B cell (primary cell): ENCODE results near the gene RFX3. TPM values are rescaled to one million over a fixed set of nuclear protein-coding genes. Genes with fewer than 3 reads are reported as not detected.

Experiments used
- ATAC-seq: fragments of 200-7000 bp; cut with Tn5 transposase; one replicate; pipeline ENCODE4 v1.10.0; 2021; ENCODE audit warnings: low read depth, mild to moderate bottlenecking, moderate number of reproducible peaks, moderate library complexity
- CTCF ChIA-PET: fragments of 350-600 bp; sonication (Branson Sonifier 250); formaldehyde crosslinking; loops from one replicate; lab custom pipeline; 2021; ENCODE audit warnings: antibody characterized with exemption, inconsistent platforms; lab: Charles Lee
- POLR2A ChIA-PET: fragments of 350-600 bp; sonication (Branson Sonifier 250); formaldehyde crosslinking; loops from one replicate; lab custom pipeline; 2021; ENCODE audit warnings: antibody characterized with exemption; lab: Charles Lee
- DNase-seq: peaks from one replicate; pipeline ENCODE4 v3.0.0; 2013
- H2AFZ ChIP-seq: 2 replicates; pipeline ENCODE4 v1.6.1; 2012; ENCODE audit warnings: mild to moderate bottlenecking, low read depth, low read length; ENCODE audit not compliant: insufficient read depth, poor library complexity, severe bottlenecking
- H3K27ac ChIP-seq, 2 donors: 1 replicate in 1 of 2; 2 replicates in 1 of 2; pipeline ENCODE4 v1.5.1; 2012 to 2013; ENCODE audit warnings: low read length in 2 of 2, mild to moderate bottlenecking in 2 of 2, moderate library complexity in 1 of 2
- H3K27me3 ChIP-seq, 4 experiments: fragments of 200-600 bp in 1 of 4; sonication (generic) in 1 of 4; replicated peaks in 1 of 4; 1 replicate in 2 of 4; 2 replicates in 2 of 4; pipeline versions ENCODE4 v1.6.1 to v1.7.0; 2013 to 2016; ENCODE audit warnings: low read length in 3 of 4, mild to moderate bottlenecking in 2 of 4, mixed read lengths in 1 of 4, moderate library complexity in 1 of 4; ENCODE audit not compliant: insufficient read depth in 4 of 4, control insufficient read depth in 3 of 4; ENCODE audit errors: control extremely low read depth in 1 of 4
- H3K36me3 ChIP-seq, 2 experiments: replicated peaks in 1 of 2; 1 replicate in 1 of 2; 2 replicates in 1 of 2; pipeline versions ENCODE4 v1.6.1 to v1.7.1; 2013; ENCODE audit warnings: low read length in 1 of 2; ENCODE audit not compliant: insufficient read depth in 2 of 2, control insufficient read depth in 1 of 2; ENCODE audit errors: control extremely low read depth in 1 of 2, extremely low read depth in 1 of 2
- H3K4me1 ChIP-seq, 2 donors: fragments of 200-600 bp in 1 of 2; sonication (generic) in 1 of 2; 1 replicate in 1 of 2; 2 replicates in 1 of 2; pipeline versions ENCODE4 v1.5.1 to v1.6.1; 2013 to 2017; ENCODE audit warnings: low read length in 2 of 2; ENCODE audit not compliant: control insufficient read depth in 2 of 2, insufficient read depth in 2 of 2
- H3K4me2 ChIP-seq: replicated peaks from 2 replicates; pipeline ENCODE3; 2012; ENCODE audit warnings: mild to moderate bottlenecking, low read depth, low read length; ENCODE audit not compliant: poor library complexity, severe bottlenecking
- H3K4me3 ChIP-seq, 5 experiments: fragments of 200-600 bp in 1 of 5; sonication (generic) in 1 of 5; 1 replicate in 3 of 5; 2 replicates in 2 of 5; pipeline versions ENCODE4 v1.5.1 to v1.7.0; 2011 to 2016; ENCODE audit warnings: low read length in 4 of 5, mild to moderate bottlenecking in 4 of 5, low read depth in 2 of 5, control low read depth in 1 of 5, moderate library complexity in 1 of 5; ENCODE audit not compliant: insufficient read depth in 1 of 5; ENCODE audit errors: control extremely low read depth in 1 of 5, extremely low read depth in 1 of 5
- H3K79me2 ChIP-seq: fragments of 200-600 bp; sonication (generic); one replicate; pipeline ENCODE4 v1.6.0; 2016; ENCODE audit warnings: low read length; ENCODE audit not compliant: control insufficient read depth, insufficient read depth
- H3K9ac ChIP-seq: fragments of 200-600 bp; sonication (generic); 2 replicates; pipeline ENCODE4 v1.6.1; 2017; ENCODE audit warnings: mild to moderate bottlenecking, low read length, moderate library complexity
- H3K9me3 ChIP-seq, 3 donors: one replicate each; pipeline versions ENCODE4 v1.6.1 to v1.7.1; 2013; ENCODE audit warnings: low read length in 2 of 3; ENCODE audit not compliant: control insufficient read depth in 2 of 3, insufficient read depth in 1 of 3; ENCODE audit errors: control extremely low read depth in 1 of 3
- H4K20me1 ChIP-seq: 2 replicates; pipeline ENCODE4 v1.6.0; 2012; ENCODE audit warnings: mild to moderate bottlenecking, low read length; ENCODE audit not compliant: insufficient read depth, control insufficient read depth, poor library complexity, severe bottlenecking
- H3K27ac Mint-ChIP-seq: one replicate; pipeline ENCODE4 v1.8.0; 2021; ENCODE audit warnings: mixed read lengths
- H3K27me3 Mint-ChIP-seq: one replicate; pipeline ENCODE4 v1.8.0; 2021; ENCODE audit warnings: mixed read lengths
- H3K4me1 Mint-ChIP-seq: one replicate; pipeline ENCODE4 v1.8.0; 2021; ENCODE audit warnings: mixed read lengths
- H3K4me3 Mint-ChIP-seq: one replicate; pipeline ENCODE4 v1.8.0; 2021; ENCODE audit warnings: mixed read lengths
- H3K9me3 Mint-ChIP-seq: one replicate; pipeline ENCODE4 v1.8.0; 2022; ENCODE audit warnings: mixed read lengths; ENCODE audit not compliant: insufficient read depth
- EZH2 ChIP-seq: IDR thresholded peaks from 2 replicates; pipeline ENCODE4 v1.6.1; 2012; ENCODE audit warnings: borderline replicate concordance, low read depth, mild to moderate bottlenecking, moderate library complexity, low read length; ENCODE audit not compliant: insufficient read depth, poor library complexity, severe bottlenecking
- WGBS: methylation state at CpG from one replicate; pipeline ENCODE4 v1.1.5; 2013; ENCODE audit warnings: missing lambda C conversion rate; ENCODE audit not compliant: insufficient coverage; 5-methylcytosine and 5-hydroxymethylcytosine counted together
- intact Hi-C: fragments of 100-400 bp; cut with micrococcal nuclease; formaldehyde crosslinking; loops from one replicate; pipeline ENCODE4 v1.10.0; 2022
- polyA plus RNA-seq: library from polyadenylated mRNA; depleted of rRNA; stranded (reverse); fragments of >200 nt; gene quantifications from 2 replicates; pipeline ENCODE4 v1.2.3, GENCODE V29; 2012
- total RNA-seq, 2 donors: library from RNA; stranded (reverse); fragments of 120-200 nt in 1 of 2; gene quantifications; 1 replicate in 1 of 2; 2 replicates in 1 of 2; pipeline versions ENCODE4 v1.2.3 to v1.2.4, GENCODE V29; 2013 to 2022
- TF ChIP-seq, protein P1 (sequence below): fragments of 200-600 bp; IDR thresholded peaks from one replicate; pipeline ENCODE4 v1.8.0; 2022; ENCODE audit warnings: antibody characterized with exemption, mild to moderate bottlenecking

RFX3 gene
- total and polyA plus RNA-seq, 2 donors (not counting 1 experiment from before 2014, with no cell fraction given) = 6.1 to 39.1 TPM

DNA sequence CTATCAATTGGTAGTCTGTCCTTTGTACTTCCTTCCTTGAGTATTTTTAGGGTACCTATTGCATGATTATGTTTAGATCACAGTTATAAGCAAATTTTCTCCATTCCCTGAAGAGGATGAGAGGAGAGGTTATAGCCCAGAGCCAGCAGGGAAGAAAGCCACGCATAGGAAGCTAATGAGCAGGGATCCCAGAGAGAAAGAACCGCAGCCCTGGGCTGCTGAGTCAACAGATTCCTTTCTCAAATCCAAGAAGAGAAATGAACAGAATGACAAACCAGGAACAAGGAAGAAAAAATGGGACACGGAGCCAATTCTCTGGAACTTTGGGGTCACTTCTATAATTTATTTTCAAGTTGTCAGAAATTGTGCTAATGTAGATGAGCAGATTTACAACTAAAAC lies 284.5 kb downstream of the RFX3 start:
- Mint-ChIP-seq H3K27ac (no peak overlapping the region), H3K27me3 (no peaks in the 10 kb centered on the region), H3K4me1 (no peaks in the 10 kb centered on the region), H3K9me3 (no peaks in the 10 kb centered on the region), H3K4me3 (no peak overlapping the region)
- ChIA-PET CTCF (interaction anchor here (0.6 to 12.5 kb wide), 18 partner anchors 8 to 1125 kb away, joined by 3 to 187 read pairs (median 4); no protein-coding TSS in a partner anchor), POLR2A (no interaction called here)
- Histone ChIP-seq H3K9me3 (no peaks in the 10 kb centered on the region), H3K9ac (no peak overlapping the region), H3K27ac (no peak overlapping the region), H3K27me3 (no peaks in the 10 kb centered on the region), H3K4me3 (no peak overlapping the region), H3K4me1 (no peaks in the 10 kb centered on the region), H3K36me3 (peaks cover 0 to 4% of the 10 kb centered on the region in 2 experiments), H3K79me2 (no peaks in the 10 kb centered on the region), H3K4me2 (no peak overlapping the region), H2AFZ (no peak overlapping the region), H4K20me1 (no peaks in the 10 kb centered on the region)
- 100% methylated on average over 2 of the region's 3 CpGs for WGBS
- no peak for TF ChIP-seq EZH2
- TF ChIP-seq, protein P1, sequence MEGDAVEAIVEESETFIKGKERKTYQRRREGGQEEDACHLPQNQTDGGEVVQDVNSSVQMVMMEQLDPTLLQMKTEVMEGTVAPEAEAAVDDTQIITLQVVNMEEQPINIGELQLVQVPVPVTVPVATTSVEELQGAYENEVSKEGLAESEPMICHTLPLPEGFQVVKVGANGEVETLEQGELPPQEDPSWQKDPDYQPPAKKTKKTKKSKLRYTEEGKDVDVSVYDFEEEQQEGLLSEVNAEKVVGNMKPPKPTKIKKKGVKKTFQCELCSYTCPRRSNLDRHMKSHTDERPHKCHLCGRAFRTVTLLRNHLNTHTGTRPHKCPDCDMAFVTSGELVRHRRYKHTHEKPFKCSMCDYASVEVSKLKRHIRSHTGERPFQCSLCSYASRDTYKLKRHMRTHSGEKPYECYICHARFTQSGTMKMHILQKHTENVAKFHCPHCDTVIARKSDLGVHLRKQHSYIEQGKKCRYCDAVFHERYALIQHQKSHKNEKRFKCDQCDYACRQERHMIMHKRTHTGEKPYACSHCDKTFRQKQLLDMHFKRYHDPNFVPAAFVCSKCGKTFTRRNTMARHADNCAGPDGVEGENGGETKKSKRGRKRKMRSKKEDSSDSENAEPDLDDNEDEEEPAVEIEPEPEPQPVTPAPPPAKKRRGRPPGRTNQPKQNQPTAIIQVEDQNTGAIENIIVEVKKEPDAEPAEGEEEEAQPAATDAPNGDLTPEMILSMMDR = no peak
- no peak for DNase-seq
- ATAC-seq = no peak
- intact Hi-C loops = no loop called here

GRCh38 chr9:3240656-3241268 lies 285.0 kb downstream of the RFX3 start:
- Histone ChIP-seq H3K36me3 (peaks cover 0 to 4% of the 10 kb centered on the region in 2 experiments), H3K27me3 (no peaks in the 10 kb centered on the region), H3K4me1 (no peaks in the 10 kb centered on the region), H3K4me2 (no peak overlapping the region), H3K9ac (no peak overlapping the region), H2AFZ (no peak overlapping the region), H3K9me3 (no peaks in the 10 kb centered on the region), H3K79me2 (no peaks in the 10 kb centered on the region), H3K27ac (no peak overlapping the region), H3K4me3 (no peak overlapping the region), H4K20me1 (no peaks in the 10 kb centered on the region)
- Mint-ChIP-seq H3K4me1 (no peaks in the 10 kb centered on the region), H3K27me3 (no peaks in the 10 kb centered on the region), H3K27ac (no peak overlapping the region), H3K9me3 (no peaks in the 10 kb centered on the region), H3K4me3 (no peak overlapping the region)
- ChIA-PET CTCF (interaction anchor here (0.6 to 12.5 kb wide), 18 partner anchors 8 to 1125 kb away, joined by 3 to 187 read pairs (median 4); no protein-coding TSS in a partner anchor), POLR2A (no interaction called here)
- DNase-seq = peak; percentile 71
- whole genome bisulfite sequencing = 0% methylated on average over 1 of the region's 3 CpGs
- intact Hi-C loops = loop anchor here (1.0 kb wide), 1 partner anchor 201 kb away; no protein-coding TSS in a partner anchor
- TF ChIP-seq, protein P1 = peak; percentile 78
- no peak for TF ChIP-seq EZH2
- peak; percentile 79 for ATAC-seq
